ENCODE data around the gene DAND5. TPM values are rescaled to one million over a fixed set of nuclear protein-coding genes. Genes with fewer than 3 reads are reported as not detected.

Gene DAND5
- total and polyA plus RNA-seq, 2 of the 13 experiments (the other 11 are each of a cell fraction or from before 2014, with no cell fraction given), result 0.04 TPM; not detected in 1

DNA sequence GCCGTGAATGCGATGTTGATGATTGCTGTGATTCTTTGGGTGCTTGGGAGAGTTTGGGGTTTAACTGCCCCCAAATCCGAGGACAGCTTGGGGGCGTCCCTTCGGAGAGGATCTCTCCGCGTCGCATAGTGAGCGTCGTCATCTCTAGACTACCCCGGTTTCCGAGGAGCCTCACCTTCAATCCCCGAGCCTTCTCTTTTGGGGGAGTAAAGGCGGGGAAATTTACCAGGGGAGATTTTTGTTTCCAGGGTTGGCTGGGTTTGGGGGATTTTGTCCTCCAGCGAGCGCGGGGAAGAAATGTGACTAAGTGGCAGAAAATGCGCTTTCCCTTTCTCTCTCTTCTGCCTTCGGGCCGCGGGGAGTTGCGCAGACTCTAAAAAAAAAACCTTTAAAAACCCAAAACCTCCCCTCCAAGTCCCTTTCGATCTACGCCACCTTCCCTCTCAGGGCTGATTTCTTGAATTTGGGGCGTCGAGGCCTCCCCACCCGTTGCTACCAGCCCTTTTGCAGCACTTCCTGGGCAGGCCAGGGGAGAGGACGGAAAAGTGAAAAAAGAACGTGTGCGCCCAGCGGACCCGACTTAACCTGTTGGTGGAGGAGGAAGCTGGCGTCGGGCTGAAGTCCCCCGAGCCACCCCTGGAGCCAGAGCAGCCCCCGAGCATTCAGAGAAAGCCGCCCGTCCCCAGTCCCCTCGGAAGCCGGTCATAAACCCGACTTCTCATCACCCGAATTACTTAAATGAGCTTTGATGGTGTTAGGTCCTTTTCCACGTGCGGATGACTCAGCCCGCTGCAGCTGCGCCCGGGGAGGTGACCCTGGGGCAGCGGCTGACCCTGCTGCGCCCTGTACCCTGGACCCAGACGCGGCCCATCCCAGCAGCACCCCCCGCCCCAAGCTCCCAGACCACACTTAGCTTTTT is 43.6 kb downstream of the DAND5 start (continued):
- TF ChIP-seq, protein P1, sequence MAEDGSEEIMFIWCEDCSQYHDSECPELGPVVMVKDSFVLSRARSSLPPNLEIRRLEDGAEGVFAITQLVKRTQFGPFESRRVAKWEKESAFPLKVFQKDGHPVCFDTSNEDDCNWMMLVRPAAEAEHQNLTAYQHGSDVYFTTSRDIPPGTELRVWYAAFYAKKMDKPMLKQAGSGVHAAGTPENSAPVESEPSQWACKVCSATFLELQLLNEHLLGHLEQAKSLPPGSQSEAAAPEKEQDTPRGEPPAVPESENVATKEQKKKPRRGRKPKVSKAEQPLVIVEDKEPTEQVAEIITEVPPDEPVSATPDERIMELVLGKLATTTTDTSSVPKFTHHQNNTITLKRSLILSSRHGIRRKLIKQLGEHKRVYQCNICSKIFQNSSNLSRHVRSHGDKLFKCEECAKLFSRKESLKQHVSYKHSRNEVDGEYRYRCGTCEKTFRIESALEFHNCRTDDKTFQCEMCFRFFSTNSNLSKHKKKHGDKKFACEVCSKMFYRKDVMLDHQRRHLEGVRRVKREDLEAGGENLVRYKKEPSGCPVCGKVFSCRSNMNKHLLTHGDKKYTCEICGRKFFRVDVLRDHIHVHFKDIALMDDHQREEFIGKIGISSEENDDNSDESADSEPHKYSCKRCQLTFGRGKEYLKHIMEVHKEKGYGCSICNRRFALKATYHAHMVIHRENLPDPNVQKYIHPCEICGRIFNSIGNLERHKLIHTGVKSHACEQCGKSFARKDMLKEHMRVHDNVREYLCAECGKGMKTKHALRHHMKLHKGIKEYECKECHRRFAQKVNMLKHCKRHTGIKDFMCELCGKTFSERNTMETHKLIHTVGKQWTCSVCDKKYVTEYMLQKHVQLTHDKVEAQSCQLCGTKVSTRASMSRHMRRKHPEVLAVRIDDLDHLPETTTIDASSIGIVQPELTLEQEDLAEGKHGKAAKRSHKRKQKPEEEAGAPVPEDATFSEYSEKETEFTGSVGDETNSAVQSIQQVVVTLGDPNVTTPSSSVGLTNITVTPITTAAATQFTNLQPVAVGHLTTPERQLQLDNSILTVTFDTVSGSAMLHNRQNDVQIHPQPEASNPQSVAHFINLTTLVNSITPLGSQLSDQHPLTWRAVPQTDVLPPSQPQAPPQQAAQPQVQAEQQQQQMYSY (CRISPR knock-in tag; IDR thresholded peaks at IDR 0.05), result no peak
- TF ChIP-seq ZNF674 (CRISPR knock-in tag; IDR thresholded peaks at IDR 0.05; ENCODE audit: low read depth) (no peak), TBP (CRISPR knock-in tag; IDR thresholded peaks at IDR 0.05) (no peak), ZNF747 (CRISPR knock-in tag; IDR thresholded peaks at IDR 0.05; ENCODE audit: borderline replicate concordance) (no peak), U2AF1 (optimal IDR thresholded peaks at IDR 0.05; ENCODE audit: low read depth, low read length) (no peak), NFIB (CRISPR knock-in tag; IDR thresholded peaks at IDR 0.05; ENCODE audit: borderline replicate concordance) (no peak), ASH2L (IDR thresholded peaks at IDR 0.05; ENCODE audit: insufficient read length, low read depth, low read length) (no peak), ZNF335 (CRISPR knock-in tag; IDR thresholded peaks at IDR 0.05) (no peak), U2AF2 (IDR thresholded peaks at IDR 0.05; ENCODE audit: low read depth, low read length) (no peak), MYC (CRISPR knock-in tag; IDR thresholded peaks at IDR 0.05; ENCODE audit: borderline replicate concordance) (peak; percentile 94), ZNF121 (CRISPR knock-in tag; IDR thresholded peaks at IDR 0.05) (no peak), KMT2A (CRISPR knock-in tag; IDR thresholded peaks at IDR 0.05) (0 out of 2 replicates have a peak, but pooled peaks have one; percentile 69), IRX3 (CRISPR knock-in tag; IDR thresholded peaks at IDR 0.05; ENCODE audit: borderline replicate concordance, low read depth) (no peak), ZNF496 (CRISPR knock-in tag; IDR thresholded peaks at IDR 0.05; ENCODE audit: insufficient replicate concordance) (no peak), TEAD2 (CRISPR knock-in tag; IDR thresholded peaks at IDR 0.05) (no peak), MEF2D (CRISPR knock-in tag; IDR thresholded peaks at IDR 0.05) (no peak), SKIL (CRISPR knock-in tag; IDR thresholded peaks at IDR 0.05; ENCODE audit: borderline replicate concordance) (no peak; the same call in 1 of the 2 replicates), TSC22D2 (CRISPR knock-in tag; IDR thresholded peaks at IDR 0.05; ENCODE audit: borderline replicate concordance) (no peak)
- TF ChIP-seq, protein P2, sequence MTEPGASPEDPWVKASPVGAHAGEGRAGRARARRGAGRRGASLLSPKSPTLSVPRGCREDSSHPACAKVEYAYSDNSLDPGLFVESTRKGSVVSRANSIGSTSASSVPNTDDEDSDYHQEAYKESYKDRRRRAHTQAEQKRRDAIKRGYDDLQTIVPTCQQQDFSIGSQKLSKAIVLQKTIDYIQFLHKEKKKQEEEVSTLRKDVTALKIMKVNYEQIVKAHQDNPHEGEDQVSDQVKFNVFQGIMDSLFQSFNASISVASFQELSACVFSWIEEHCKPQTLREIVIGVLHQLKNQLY (CRISPR knock-in tag; IDR thresholded peaks at IDR 0.05), result peak; percentile 63; the same call in 1 of the 2 replicates
- TF ChIP-seq, protein P3, sequence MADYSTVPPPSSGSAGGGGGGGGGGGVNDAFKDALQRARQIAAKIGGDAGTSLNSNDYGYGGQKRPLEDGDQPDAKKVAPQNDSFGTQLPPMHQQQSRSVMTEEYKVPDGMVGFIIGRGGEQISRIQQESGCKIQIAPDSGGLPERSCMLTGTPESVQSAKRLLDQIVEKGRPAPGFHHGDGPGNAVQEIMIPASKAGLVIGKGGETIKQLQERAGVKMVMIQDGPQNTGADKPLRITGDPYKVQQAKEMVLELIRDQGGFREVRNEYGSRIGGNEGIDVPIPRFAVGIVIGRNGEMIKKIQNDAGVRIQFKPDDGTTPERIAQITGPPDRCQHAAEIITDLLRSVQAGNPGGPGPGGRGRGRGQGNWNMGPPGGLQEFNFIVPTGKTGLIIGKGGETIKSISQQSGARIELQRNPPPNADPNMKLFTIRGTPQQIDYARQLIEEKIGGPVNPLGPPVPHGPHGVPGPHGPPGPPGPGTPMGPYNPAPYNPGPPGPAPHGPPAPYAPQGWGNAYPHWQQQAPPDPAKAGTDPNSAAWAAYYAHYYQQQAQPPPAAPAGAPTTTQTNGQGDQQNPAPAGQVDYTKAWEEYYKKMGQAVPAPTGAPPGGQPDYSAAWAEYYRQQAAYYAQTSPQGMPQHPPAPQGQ (CRISPR knock-in tag; IDR thresholded peaks at IDR 0.05; ENCODE audit: borderline replicate concordance), result no peak

All from HepG2 (cell line).